WERI-Rb-1 (cell line): ENCODE data around the gene LPP.

Experiments
- DNase-seq: peaks from one replicate; pipeline ENCODE4 v3.0.0-alpha.2; 2020
- H3K27ac ChIP-seq: fragments of 250-450 bp; sonication (Bioruptor Pico); 2 replicates; pipeline ENCODE4 v1.5.1; 2020; ENCODE audit warnings: mild to moderate bottlenecking, moderate library complexity
- H3K27me3 ChIP-seq: fragments of 250-450 bp; sonication (Bioruptor Pico); 2 replicates; pipeline ENCODE4 v1.5.1; 2021; ENCODE audit warnings: mild to moderate bottlenecking, low read depth, moderate library complexity; ENCODE audit not compliant: insufficient read depth, severe bottlenecking
- H3K36me3 ChIP-seq: fragments of 250-450 bp; sonication (Bioruptor Pico); 2 replicates; pipeline ENCODE4 v1.5.1; 2020; ENCODE audit warnings: mild to moderate bottlenecking, moderate library complexity
- H3K4me3 ChIP-seq: 2 replicates; pipeline ENCODE4 v1.5.1; 2011; ENCODE audit warnings: low read depth, mild to moderate bottlenecking, control low read depth, low read length
- H3K9me3 ChIP-seq: fragments of 250-450 bp; sonication (Bioruptor Pico); 2 replicates; pipeline ENCODE4 v1.5.1; 2021; ENCODE audit warnings: mild to moderate bottlenecking, moderate library complexity; ENCODE audit not compliant: severe bottlenecking
- CTCF ChIP-seq: IDR thresholded peaks from 2 replicates; pipeline ENCODE4 v1.5.1; 2011; ENCODE audit warnings: low read depth, mild to moderate bottlenecking, control low read depth, inconsistent platforms, low read length

LPP gene

DNA sequence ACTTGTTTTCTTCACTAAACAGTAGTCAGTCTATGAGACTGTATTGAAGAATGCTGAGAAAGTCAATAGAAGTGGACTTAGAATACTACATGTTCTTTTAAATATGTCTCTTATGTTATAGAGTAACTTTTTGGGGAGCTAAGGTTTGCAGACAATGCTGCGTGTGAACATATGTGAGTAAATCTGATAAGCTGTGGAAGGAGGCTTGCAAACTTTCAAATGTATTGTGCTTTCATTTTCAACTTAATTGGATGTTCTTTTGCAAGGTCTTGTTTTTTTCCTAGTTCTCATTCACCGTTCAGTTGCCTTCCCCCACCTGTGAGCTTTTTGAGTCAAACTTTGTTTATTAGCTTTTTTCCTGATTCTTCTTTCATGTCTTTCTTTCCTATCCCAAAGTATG, 176.2 kb downstream of the LPP start:
- Histone ChIP-seq H3K27ac (no peak overlapping the region), H3K9me3 (no peaks in the 10 kb centered on the region), H3K36me3 (no peaks in the 10 kb centered on the region), H3K4me3 (no peak overlapping the region), H3K27me3 (no peaks in the 10 kb centered on the region)
- no peak for DNase-seq
- no peak for TF ChIP-seq CTCF

GRCh38 chr3:188331166-188331565, 177.2 kb downstream of the LPP start:
- Histone ChIP-seq H3K9me3 (no peaks in the 10 kb centered on the region), H3K27me3 (no peaks in the 10 kb centered on the region), H3K36me3 (no peaks in the 10 kb centered on the region), H3K4me3 (no peak overlapping the region), H3K27ac (no peak overlapping the region)
- no peak for DNase-seq
- no peak for TF ChIP-seq CTCF

GRCh38 chr3:188332085-188332484, 178.1 kb downstream of the LPP start:
- no peak overlapping the region for H3K4me3 ChIP-seq
- no peaks in the 10 kb centered on the region for H3K9me3 ChIP-seq
- TF ChIP-seq CTCF: no peak
- H3K36me3 ChIP-seq: no peaks in the 10 kb centered on the region
- H3K27me3 ChIP-seq: no peaks in the 10 kb centered on the region
- no peak overlapping the region for H3K27ac ChIP-seq
- no peak for DNase-seq

DNA sequence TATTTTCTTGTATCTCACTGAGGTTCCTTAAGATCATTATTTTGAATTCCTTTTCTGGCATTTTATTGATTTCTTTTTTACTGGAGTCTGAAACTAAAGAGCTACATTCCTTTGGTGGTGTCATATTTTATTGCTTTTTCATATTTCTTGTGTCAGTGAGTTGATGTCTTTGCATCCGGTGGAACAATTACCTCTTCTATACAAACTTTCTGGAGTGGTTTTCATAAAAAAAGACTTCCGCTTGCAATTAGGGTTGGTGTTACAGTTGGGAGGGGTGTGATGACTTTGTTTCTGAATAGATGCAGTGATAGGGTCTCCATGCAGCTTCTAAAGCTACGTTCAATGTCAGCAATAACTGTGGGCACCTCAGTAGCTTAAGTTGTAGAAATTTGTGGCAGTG, 181.7 kb downstream of the LPP start:
- DNase-seq: no peak
- TF ChIP-seq CTCF: no peak
- H3K27ac ChIP-seq: no peak overlapping the region
- H3K4me3 ChIP-seq: no peak overlapping the region
- H3K27me3 ChIP-seq: no peaks in the 10 kb centered on the region
- H3K36me3 ChIP-seq: no peaks in the 10 kb centered on the region
- H3K9me3 ChIP-seq: no peaks in the 10 kb centered on the region

DNA sequence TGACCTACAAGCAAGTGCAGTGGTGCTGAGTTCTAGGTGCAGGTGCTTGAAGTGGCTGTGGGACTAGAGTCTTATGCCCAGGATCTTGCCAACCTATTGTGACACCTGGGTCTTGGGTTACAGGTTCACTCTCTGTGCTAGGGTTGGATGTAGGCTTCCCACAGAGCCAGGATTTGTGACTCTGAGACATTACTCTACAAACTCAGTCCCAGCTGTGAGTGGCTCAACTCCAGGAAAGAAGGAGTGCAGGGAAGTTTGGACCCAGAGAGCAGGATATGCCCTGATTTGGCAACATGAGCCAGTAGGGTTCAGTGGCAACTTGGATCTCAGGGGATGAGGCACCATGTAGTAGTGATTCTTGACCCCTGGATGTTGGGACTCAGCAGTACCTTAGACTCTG, 182.2 kb downstream of the LPP start:
- Histone ChIP-seq H3K9me3 (no peaks in the 10 kb centered on the region), H3K36me3 (no peaks in the 10 kb centered on the region), H3K27ac (no peak overlapping the region), H3K4me3 (no peak overlapping the region), H3K27me3 (no peaks in the 10 kb centered on the region)
- TF ChIP-seq CTCF: no peak
- no peak for DNase-seq

GRCh38 chr3:188337232-188337631, 183.3 kb downstream of the LPP start:
- no peak for DNase-seq
- Histone ChIP-seq H3K4me3 (no peak overlapping the region), H3K27me3 (no peaks in the 10 kb centered on the region), H3K9me3 (no peaks in the 10 kb centered on the region), H3K27ac (no peak overlapping the region), H3K36me3 (no peaks in the 10 kb centered on the region)
- TF ChIP-seq CTCF: no peak
